CD14-positive monocyte (primary cell): ENCODE results near the gene PITRM1. TPM values are rescaled to one million over a fixed set of nuclear protein-coding genes. Genes with fewer than 3 reads are reported as not detected.

ENCODE experiments used
- DNase-seq, 3 donors: peaks; one replicate each; pipeline ENCODE4 v3.0.0-alpha.2; 2011 to 2022
- H2AFZ ChIP-seq: 2 replicates; pipeline ENCODE4 v1.6.0; 2012; ENCODE audit warnings: mild to moderate bottlenecking, low read depth, low read length, inconsistent platforms; ENCODE audit not compliant: insufficient read depth, poor library complexity, severe bottlenecking
- H3K27ac ChIP-seq, 2 donors: 1 replicate in 1 of 2; 2 replicates in 1 of 2; pipeline ENCODE4 v1.5.1; 2012 to 2013; ENCODE audit warnings: low read length in 2 of 2, control low read depth in 1 of 2, inconsistent platforms in 1 of 2, low read depth in 1 of 2, mild to moderate bottlenecking in 1 of 2
- H3K27me3 ChIP-seq, 2 donors: one replicate each; pipeline versions ENCODE4 v1.6.0 to v1.6.1; 2011 to 2013; ENCODE audit warnings: low read length in 2 of 2; ENCODE audit not compliant: control insufficient read depth in 2 of 2, insufficient read depth in 2 of 2
- H3K36me3 ChIP-seq, 2 donors: replicated peaks in 1 of 2; 1 replicate in 1 of 2; 2 replicates in 1 of 2; pipeline versions ENCODE4 v1.5.1 to v1.6.1; 2012 to 2013; ENCODE audit warnings: low read length in 2 of 2, control low read depth in 1 of 2, inconsistent platforms in 1 of 2, mild to moderate bottlenecking in 1 of 2; ENCODE audit not compliant: insufficient read depth in 2 of 2, control insufficient read depth in 1 of 2
- H3K4me1 ChIP-seq, 2 donors: 1 replicate in 1 of 2; 2 replicates in 1 of 2; pipeline versions ENCODE4 v1.5.1 to v1.6.1; 2012 to 2013; ENCODE audit warnings: low read length in 2 of 2, control low read depth in 1 of 2, inconsistent platforms in 1 of 2, mild to moderate bottlenecking in 1 of 2, moderate library complexity in 1 of 2; ENCODE audit not compliant: insufficient read depth in 2 of 2, control insufficient read depth in 1 of 2
- H3K4me2 ChIP-seq: replicated peaks from 2 replicates; pipeline ENCODE3; 2012; ENCODE audit warnings: low read length, moderate library complexity, mild to moderate bottlenecking; ENCODE audit not compliant: poor library complexity, severe bottlenecking; ENCODE audit errors: extremely low read depth
- H3K4me3 ChIP-seq, 3 experiments: fragments of 200-600 bp in 1 of 3; sonication (generic) in 1 of 3; replicated peaks in 1 of 3; 1 replicate in 2 of 3; 2 replicates in 1 of 3; pipeline ENCODE4 v1.5.1; 2011 to 2013; ENCODE audit warnings: low read length in 3 of 3, mild to moderate bottlenecking in 3 of 3, control low read depth in 2 of 3, low read depth in 2 of 3, inconsistent platforms in 1 of 3, moderate library complexity in 1 of 3
- H3K79me2 ChIP-seq: 2 replicates; pipeline ENCODE4 v1.6.0; 2012; ENCODE audit warnings: mild to moderate bottlenecking, control low read depth, inconsistent platforms, low read length, moderate library complexity; ENCODE audit not compliant: insufficient read depth
- H3K9ac ChIP-seq: 2 replicates; pipeline ENCODE4 v1.6.0; 2017; ENCODE audit warnings: low read length, mild to moderate bottlenecking; ENCODE audit not compliant: insufficient read depth, poor library complexity, severe bottlenecking
- H3K9me3 ChIP-seq, 2 donors: replicated peaks in 1 of 2; 1 replicate in 1 of 2; 2 replicates in 1 of 2; pipeline versions ENCODE4 v1.5.1 to v1.6.1; 2012 to 2013; ENCODE audit warnings: low read length in 2 of 2, control low read depth in 1 of 2; ENCODE audit not compliant: control insufficient read depth in 1 of 2, insufficient read depth in 1 of 2
- H4K20me1 ChIP-seq: 2 replicates; pipeline ENCODE4 v1.6.0; 2012; ENCODE audit warnings: mild to moderate bottlenecking, low read length, control low read depth, moderate library complexity; ENCODE audit not compliant: insufficient read depth
- H3K27ac Mint-ChIP-seq, 7 donors: one replicate each; pipeline ENCODE4 v1.8.0; 2020; ENCODE audit warnings: mild to moderate bottlenecking in 7 of 7, mixed read lengths in 7 of 7, moderate library complexity in 6 of 7, inconsistent platforms in 2 of 7
- H3K27me3 Mint-ChIP-seq, 3 donors: one replicate each; pipeline ENCODE4 v1.8.0; 2021 to 2022; ENCODE audit warnings: low read depth in 3 of 3, mild to moderate bottlenecking in 3 of 3, mixed read lengths in 3 of 3, moderate library complexity in 3 of 3, inconsistent platforms in 1 of 3
- H3K36me3 Mint-ChIP-seq, 2 donors: one replicate each; pipeline ENCODE4 v1.8.0; 2020; ENCODE audit warnings: mixed read lengths in 2 of 2, inconsistent platforms in 1 of 2, mild to moderate bottlenecking in 1 of 2
- H3K4me1 Mint-ChIP-seq: one replicate; pipeline ENCODE4 v1.8.0; 2020; ENCODE audit warnings: mild to moderate bottlenecking, mixed read lengths
- H3K4me3 Mint-ChIP-seq, 2 donors: one replicate each; pipeline ENCODE4 v1.8.0; 2020; ENCODE audit warnings: mild to moderate bottlenecking in 2 of 2, mixed read lengths in 2 of 2, moderate library complexity in 1 of 2
- H3K9me3 Mint-ChIP-seq, 7 donors: one replicate each; pipeline ENCODE4 v1.8.0; 2020 to 2022; ENCODE audit warnings: mixed read lengths in 7 of 7, mild to moderate bottlenecking in 6 of 7, moderate library complexity in 6 of 7, inconsistent platforms in 2 of 7
- WGBS: methylation state at CpG from one replicate; pipeline ENCODE4 v1.1.5; 2013; ENCODE audit warnings: missing lambda C conversion rate; ENCODE audit not compliant: insufficient coverage; 5-methylcytosine and 5-hydroxymethylcytosine counted together
- intact Hi-C, 2 donors: fragments of 100-400 bp; cut with micrococcal nuclease; formaldehyde crosslinking; loops; one replicate each; pipeline versions ENCODE4 v1.15.0 to v1.15.1; 2023
- polyA plus RNA-seq, 3 donors: library from polyadenylated mRNA; depleted of rRNA in 1 of 3; unstranded in 2 of 3; stranded (reverse) in 1 of 3; fragments of 300-500 nt in 2 of 3; fragments of >200 nt in 1 of 3; fragmentation: Illumina TruSeq in 2 of 3; gene quantifications; 1 replicate in 2 of 3; 2 replicates in 1 of 3; pipeline ENCODE4 v1.2.3, GENCODE V29; 2012 to 2021
- TF ChIP-seq, protein P1 (sequence below): fragments of 200-600 bp; IDR thresholded peaks from one replicate; pipeline ENCODE4 v1.8.0; 2022; ENCODE audit warnings: antibody characterized with exemption, mild to moderate bottlenecking

Gene PITRM1
- polyA plus RNA-seq, 3 donors = 15.3 to 45.7 (median 23.2) TPM

DNA sequence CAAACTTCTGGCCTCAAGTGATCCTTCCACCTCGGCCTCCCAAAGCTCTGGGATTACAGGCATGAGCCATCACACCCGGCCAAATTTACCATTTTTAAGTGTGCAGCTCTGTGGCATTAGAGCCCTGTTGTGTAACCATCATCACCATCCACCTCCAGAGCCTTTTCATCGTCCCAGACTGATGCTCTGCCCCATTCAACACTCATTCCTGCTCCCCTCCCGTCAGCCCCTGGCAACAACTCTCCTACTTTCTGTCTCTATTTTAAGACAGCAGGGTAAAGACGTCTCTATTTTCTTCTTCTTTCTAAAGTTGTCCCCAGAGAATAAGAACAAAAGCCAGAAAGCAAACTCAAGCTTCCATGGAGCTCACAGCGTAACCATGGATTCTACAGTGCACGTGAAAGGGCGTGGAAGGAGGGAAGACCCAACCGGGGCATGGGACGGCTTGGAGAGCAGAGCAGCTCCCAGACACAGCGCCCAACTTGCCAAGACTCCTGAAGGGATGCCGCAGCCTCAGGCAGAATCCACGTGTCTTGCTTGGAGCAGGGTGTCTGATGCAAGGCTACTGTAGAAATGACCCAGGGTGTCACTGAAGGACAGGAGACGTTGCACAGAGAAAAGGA, 42.7 kb upstream of the PITRM1 start:
- H3K4me3 Mint-ChIP-seq = no peak overlapping the region
- Histone ChIP-seq H3K4me1 (no peaks in the 10 kb centered on the region), H3K79me2 (no peaks in the 10 kb centered on the region), H3K4me3 (no peak overlapping the region), H3K9ac (no peak overlapping the region), H3K27ac (no peak overlapping the region), H2AFZ (no peak overlapping the region), H3K36me3 (no peaks in the 10 kb centered on the region), H4K20me1 (no peaks in the 10 kb centered on the region), H3K27me3 (no peaks in the 10 kb centered on the region), H3K9me3 (no peaks in the 10 kb centered on the region), H3K4me2 (no peak overlapping the region)
- no peaks in the 10 kb centered on the region for H3K4me1 Mint-ChIP-seq
- intact Hi-C loops = no loop called here
- TF ChIP-seq, protein P1, sequence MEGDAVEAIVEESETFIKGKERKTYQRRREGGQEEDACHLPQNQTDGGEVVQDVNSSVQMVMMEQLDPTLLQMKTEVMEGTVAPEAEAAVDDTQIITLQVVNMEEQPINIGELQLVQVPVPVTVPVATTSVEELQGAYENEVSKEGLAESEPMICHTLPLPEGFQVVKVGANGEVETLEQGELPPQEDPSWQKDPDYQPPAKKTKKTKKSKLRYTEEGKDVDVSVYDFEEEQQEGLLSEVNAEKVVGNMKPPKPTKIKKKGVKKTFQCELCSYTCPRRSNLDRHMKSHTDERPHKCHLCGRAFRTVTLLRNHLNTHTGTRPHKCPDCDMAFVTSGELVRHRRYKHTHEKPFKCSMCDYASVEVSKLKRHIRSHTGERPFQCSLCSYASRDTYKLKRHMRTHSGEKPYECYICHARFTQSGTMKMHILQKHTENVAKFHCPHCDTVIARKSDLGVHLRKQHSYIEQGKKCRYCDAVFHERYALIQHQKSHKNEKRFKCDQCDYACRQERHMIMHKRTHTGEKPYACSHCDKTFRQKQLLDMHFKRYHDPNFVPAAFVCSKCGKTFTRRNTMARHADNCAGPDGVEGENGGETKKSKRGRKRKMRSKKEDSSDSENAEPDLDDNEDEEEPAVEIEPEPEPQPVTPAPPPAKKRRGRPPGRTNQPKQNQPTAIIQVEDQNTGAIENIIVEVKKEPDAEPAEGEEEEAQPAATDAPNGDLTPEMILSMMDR = no peak
- no peaks in the 10 kb centered on the region for H3K36me3 Mint-ChIP-seq
- 92% methylated on average over 14 of the region's 14 CpGs for WGBS
- H3K9me3 Mint-ChIP-seq = peaks cover 0 to 7% (median 0%) of the 10 kb centered on the region in 7 donors
- no peak for DNase-seq
- peaks cover 0 to 7% (median under 1%) of the 10 kb centered on the region in 3 donors for H3K27me3 Mint-ChIP-seq
- no peak overlapping the region for H3K27ac Mint-ChIP-seq

- Mint-ChIP-seq H3K27me3 (peaks cover 0 to 10% (median 2%) of the 10 kb centered on the region in 3 donors), H3K27ac (peak overlapping the region in 1 of 7 donors; percentile 30), H3K36me3 (no peaks in the 10 kb centered on the region), H3K4me3 (no peak overlapping the region), H3K9me3 (peaks cover 0 to 4% (median 0%) of the 10 kb centered on the region in 7 donors), H3K4me1 (peaks cover 10% of the 10 kb centered on the region)
- H2AFZ ChIP-seq = no peak overlapping the region
- no peak for DNase-seq
- H3K4me1 ChIP-seq = peaks cover 4 to 8% of the 10 kb centered on the region in 2 donors
- H3K9ac ChIP-seq = no peak overlapping the region
- H3K27me3 ChIP-seq = no peaks in the 10 kb centered on the region
- intact Hi-C loops = no loop called here
- no peak overlapping the region for H3K27ac ChIP-seq
- H3K9me3 ChIP-seq = no peaks in the 10 kb centered on the region
- H3K4me2 ChIP-seq = no peak overlapping the region
- WGBS = 98% methylated on average over 15 of the region's 20 CpGs
- H3K79me2 ChIP-seq = no peaks in the 10 kb centered on the region
- H3K4me3 ChIP-seq = no peak overlapping the region
- TF ChIP-seq, protein P1 = no peak
- H3K36me3 ChIP-seq = no peaks in the 10 kb centered on the region
- no peaks in the 10 kb centered on the region for H4K20me1 ChIP-seq
These were observed 41.4 kb upstream of the PITRM1 start for GRCh38 chr10:3213758-3214515.
